NCI-H526 (cell line): ENCODE data around the gene TGM2.

Experiments used
- DNase-seq, 2 experiments: peaks; one replicate each; lab custom pipeline; 2025; lab: John Stamatoyannopoulos, UW

The TGM2 gene

DNA sequence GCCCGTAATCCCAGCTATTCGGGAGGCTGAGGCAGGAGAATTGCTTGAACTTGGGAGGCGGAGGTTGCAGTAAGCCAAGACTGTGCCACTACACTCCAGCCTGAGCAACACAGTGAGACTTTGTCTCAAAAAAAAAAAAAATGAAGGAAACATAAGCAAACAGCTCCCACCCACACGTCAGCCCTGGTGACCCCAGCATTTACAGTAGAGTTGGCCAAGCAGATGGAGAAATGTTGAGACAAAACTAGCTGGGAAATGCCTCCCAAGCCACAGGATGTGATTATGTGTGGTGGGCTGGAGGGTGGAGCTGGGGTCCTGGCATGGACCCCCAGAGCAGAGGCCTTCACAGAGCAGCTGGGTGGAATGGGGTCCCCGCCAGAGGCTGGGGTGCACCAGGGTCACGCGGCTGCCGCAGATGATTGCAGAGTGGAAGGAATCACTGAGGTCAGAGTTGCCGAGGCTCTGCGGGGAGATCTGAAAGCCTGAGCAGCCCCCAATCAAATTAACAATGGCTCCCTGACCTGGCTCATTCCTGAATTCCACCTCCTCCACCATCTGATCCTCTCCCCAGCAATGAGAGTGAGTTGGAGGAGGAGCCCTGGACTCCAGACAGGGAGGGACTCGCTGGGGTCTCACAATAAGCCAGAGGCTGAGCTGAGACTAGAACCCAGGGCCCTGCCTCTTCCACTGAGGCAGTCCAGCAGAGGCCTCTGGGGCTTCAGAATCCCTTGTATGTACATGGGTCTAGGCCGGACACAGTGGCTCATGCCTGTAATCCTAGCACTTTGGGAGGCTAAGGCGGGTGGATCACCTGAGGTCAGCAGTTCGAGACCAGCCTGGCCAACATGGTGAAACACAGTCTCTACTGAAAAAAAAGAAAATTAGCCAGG, 34.7 kb upstream of the TGM2 start:
- no peak for DNase-seq

DNA sequence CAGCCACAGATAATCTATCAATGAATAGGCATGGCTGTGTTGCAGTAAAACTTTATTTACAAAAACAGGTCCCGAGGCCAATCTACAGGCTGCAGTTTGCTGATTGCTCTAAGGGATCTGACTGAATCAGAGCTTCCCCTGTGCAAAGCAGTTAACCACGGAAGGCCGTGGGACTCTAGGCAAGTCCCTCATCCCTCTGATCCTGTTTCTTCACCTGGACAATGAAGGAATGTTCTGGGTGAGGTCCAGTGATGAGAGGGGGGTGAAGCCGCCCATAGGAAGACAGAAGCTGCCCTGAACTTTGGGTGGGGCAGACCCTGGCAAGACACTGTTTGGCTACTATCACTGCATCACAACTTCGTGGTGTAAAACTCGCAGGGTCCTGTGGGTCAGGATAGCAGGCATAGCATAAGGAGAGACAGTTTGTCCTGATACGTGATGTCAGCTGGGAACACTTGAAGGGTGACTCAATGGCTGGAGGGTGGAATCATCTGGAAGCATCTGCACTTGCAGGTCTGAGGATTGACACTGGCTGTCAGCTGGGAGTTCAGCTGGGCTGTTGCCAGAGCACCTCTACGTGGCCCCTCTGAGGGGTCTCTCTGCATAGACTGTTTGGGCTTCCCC, 33.3 kb upstream of the TGM2 start:
- no peak for DNase-seq

DNA sequence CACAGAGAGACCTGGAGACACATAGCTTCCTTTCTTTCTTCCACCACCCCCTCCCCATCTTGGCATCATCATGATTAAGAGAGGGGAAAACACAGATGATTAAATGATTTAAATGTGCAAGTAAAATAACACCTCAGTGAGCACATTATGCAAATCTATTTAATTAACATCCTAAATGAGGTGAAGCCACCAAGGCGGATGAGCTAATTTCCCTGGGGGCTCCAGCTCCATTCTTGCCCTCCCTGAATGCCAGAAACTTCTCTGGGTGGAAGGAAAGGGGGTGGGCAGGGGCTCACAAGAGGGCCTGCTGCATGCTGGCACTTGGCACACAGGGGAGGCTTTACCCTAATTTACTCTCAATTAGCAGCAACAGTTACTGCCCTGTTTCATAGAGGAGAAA, 32.5 kb upstream of the TGM2 start:
- DNase-seq: no peak

DNA sequence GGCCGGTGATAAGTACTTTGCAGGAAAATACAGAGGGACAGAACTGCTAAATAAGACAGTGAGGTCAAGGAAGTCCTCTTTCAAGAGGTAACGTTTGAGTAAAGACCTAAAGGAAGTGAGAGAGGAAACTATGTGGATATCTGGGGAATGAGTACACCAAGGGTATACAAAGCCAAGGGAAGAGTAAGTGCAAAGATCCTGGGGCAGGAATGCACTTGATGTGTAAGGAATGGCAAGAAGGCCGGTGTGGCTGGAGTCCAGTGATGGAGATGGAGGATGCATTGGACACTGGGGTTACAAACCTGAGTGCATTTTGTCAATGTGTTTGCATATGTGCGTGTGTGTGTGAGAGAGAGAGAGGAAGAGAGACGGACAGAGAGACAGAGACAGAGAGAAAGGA, 32.1 kb upstream of the TGM2 start:
- DNase-seq: no peak

DNA sequence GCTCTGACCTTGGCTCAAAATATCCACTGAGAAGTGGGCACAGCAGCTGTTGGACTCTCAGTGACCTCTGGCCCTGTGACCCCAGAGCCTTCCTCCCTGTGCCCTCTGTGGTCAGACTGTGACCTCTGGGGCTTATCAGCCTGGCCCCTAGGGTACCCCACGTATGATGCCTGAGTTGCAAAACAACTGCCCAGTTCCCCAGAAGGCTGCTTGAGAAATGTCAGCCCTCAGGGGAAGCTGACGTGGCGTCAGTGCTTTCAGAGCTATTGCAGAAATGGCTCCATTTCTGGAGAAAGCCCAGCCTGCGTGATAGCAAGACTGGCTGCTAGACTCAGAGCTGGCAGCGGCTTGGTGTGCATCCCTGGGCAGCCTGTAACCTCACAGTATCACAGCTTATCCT, 31.5 kb upstream of the TGM2 start:
- DNase-seq: no peak

DNA sequence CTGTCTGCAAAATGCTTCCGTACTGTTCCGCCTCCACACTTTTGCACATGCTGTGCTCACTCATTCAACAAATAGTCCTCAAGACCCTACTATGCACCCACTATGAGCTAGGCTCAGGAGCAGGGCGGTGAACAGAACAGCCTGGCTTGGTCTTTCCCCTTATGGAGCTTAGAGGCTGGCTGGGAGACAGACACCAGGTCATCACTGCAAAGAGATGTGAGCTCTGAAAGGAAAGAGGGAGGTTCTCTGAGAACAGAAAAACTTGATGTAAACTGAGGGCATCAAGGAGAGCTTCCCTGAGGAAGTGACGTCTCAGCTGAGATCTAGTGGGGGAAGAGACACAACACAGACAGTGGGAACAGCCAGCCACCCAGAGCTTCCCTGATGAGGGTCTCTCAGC, 31.0 kb upstream of the TGM2 start:
- DNase-seq: no peak

DNA sequence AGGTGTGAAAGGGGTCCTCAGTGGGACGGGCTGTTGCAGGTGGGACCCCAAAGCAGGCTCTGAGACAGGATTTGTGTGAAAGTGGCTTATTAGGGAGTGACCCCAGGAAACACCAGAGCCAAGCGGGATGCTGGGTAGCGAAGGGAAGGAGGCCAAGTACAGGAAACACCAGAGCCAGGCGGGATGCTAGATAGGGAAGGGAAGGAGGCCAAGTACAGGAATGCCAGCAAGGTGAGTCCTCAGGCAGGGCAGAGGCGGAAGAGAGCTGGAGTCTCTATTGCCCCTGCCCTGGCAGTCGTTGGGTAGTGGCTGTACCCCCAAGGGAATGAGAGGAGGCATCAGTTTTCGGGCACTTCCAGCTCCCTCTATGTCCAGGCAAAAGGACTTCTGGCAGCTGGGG, 30.5 kb upstream of the TGM2 start:
- no peak for DNase-seq

DNA sequence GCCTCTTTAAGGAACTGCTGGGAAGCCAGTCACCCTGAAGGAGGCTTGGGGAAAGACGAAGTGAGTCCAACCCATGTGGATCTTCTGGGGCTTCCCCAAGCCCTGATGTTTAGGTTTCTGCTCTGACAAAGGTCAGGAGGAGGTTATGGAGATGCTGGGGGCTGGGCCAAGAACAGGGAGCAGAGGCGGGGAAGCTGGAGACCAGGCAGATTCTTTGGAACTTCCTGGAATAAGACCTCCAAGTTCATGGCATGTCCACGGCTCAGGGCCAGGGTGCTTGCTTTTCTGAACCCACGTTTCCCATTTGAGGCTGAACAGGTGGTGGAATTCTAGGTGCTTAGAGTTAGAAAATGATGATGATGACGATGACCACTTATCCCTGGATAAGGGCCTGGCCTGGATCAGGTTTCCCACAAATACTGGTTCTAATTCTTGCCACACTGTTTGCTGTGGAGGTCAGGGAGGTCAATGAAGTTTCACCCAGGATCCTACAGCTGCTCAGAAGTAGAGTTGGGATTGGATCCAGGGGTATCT, 30.0 kb upstream of the TGM2 start:
- DNase-seq: no peak

DNA sequence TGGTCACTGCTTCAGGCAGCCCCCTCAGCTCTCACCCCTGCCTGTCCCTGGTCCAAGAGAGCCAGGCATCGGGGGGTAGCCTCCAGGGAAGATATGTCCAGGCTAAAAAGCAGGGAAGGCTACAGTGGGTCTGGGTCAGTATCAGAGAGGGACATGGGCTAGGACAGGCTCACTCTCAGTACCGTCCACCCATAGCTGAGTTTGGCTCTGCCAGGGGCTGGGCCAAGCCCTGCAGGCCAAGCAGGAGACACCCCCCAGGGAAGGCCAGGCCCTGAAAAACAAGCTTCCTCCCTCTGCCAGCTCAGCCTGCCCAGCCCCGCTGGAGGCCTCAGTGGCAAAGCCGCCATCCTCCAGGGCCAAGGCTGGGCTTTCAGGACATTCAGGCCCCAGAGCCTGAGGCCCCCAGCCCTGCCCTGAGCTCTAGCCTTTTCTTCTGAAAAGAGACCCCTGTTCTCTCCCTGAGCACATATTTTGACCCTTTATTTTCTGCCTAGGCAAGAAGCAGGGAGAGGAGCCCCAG, 28.6 kb upstream of the TGM2 start:
- no peak for DNase-seq

DNA sequence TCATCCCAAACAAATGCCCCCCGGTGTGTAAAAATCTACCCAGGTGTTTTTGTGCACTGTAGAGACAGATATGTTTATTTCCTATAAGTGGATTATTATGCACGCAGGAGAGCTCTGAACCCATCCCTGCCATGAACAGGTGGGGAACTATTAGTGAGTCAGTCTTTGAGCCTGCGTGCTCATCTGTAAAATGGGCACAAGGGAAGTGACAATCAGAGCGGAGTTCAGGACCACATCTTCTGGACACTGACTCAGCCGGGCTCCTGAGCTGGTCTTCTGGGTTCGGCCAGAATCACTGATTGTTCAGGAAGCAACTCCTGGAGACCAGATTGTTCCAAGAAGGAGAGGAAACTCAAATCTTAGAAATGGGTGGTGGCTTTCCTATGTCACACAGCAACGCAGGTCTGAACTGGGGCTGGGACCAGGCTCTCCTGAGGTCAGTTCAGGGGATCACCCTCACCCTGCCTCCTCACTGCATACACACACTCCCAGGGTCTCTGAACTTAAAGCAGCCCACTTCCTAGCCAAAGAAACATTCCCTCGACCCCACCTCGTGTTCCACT, 27.3 kb upstream of the TGM2 start:
- DNase-seq: no peak

DNA sequence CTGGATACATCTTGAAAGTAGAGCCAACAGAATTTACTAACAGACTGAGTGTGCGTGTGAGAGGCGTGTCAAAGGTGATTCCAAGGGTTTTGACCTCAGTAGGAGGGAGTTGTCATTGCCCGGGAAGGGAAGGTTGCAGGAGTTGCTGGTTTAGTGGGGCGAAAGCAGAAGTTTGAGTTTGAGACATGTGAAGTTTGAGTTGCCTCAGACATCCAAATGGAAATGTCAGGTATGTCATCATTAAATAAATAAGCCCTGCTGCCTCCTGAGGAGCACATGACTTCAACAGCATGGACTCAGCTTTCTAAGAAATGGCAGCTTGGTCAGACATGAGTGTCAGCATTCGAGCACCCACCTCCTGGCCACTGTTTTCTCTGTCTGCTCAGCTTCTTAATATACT, 26.6 kb upstream of the TGM2 start:
- DNase-seq: no peak

DNA sequence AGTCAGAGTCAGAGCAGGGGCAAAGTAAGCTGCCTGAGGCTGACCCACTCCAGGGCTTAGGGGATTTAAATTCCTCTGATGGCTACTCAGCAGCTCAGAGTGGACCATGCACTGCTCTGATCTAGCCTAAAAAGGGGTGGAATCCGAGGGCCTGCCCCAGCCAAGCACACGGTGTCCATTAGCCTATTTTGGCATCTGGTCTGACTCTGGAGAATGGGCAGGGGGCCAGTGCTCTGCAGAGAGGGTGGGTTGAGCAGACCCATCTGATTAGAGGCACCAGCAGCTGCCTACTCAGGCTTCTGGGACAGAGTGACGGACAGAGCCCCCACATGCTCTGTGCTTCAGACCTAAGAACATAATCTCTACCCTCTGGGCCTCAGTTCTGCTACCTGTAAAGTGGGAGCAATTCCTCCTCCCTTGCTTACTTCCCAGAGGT, 25.9 kb upstream of the TGM2 start:
- DNase-seq: no peak

DNA sequence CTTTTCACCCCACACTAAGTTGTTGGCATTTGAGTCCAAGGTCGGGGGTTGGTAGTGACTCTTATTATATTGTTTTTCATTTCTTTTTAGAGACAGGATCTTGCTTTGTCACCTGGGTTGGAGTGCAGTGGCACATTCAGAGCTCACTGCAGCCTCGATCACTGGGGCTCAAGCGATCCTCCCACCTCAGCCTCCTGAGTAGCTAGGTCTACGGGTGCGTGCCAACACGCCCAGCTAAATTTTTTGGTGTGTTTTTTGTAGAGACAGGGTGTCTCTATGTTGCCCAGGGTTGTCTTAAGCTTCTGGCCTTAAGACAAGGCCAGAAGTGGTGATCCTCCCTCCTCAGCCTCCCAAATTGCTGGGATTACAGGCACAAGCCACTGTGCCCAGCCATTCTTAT, 25.1 kb upstream of the TGM2 start:
- DNase-seq: no peak

DNA sequence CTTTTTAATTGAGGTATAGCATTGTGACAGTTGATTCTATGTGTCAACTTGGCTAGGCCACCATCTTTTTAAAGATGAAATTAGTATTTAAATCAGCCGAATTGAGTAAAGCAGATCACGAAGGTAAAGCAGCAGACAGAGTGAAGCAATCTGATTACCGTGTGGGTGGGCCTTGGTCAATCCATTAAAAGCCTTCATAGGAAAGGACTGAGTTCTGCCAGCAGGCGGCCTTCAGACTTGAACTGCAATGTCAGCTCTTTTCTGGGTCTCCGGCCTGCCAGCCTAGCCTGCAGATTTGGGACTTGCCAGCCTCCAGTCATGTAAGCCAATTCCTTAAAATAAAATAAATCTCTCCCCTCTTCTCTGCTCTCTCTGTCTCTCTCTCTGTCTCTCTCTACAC, 22.4 kb upstream of the TGM2 start:
- no peak for DNase-seq

DNA sequence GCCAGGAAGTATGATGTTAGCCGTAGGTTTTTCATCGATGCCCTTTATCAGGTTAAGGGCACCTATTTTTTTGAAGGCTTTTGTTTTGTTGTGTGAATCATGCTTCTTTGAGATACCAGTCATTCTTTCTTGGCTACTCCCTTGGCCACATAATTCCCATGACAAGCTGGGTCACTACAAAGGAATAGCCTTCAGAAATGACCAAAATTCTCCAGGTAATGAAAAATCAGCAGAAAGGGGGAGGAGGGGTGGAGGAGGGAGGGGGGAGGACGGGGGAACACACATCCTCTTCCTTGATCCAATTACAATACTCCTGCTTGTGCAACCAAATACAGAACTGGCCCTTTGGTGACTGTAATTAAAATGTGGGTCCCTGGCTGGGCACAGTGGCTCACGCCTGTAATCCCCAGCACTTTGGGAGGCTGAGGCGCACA, 21.7 kb upstream of the TGM2 start:
- no peak for DNase-seq

DNA sequence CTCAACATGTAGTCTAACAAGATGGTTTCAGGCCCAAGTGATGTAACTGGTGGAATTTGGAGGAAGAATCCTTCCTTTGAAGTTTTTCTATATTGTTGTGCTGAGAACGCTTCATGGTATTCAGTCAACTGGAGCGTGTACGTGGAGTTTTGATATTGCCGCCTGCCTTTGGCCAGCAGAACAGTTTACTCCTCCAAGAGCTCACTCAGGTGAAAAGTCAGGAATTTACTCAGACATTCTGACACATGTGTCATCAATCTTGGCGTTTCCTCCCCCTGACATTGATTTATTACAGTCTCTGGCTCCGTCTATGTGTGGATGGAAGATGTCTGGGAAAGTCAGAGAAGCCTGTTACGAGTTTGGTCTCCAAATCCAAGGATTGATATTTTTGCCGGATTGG, 19.0 kb upstream of the TGM2 start:
- no peak for DNase-seq

DNA sequence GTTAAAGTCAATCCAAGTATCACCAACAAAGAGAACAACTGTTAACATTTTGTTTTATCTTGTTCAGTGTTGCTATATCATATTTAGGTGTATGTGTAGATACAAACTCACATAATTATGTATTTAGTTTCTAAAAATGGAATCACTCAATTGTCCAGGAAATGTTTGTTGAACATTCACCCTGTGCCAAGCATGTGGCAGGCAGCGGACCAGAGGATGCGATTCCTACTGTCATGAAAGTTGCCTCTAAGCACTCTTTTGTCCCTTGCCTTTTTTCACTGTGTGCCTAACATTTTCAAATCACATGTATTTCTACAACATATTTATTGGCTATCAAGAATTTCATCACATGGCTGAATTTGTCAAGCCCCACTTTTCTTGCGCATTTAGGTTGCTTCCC, 16.9 kb upstream of the TGM2 start:
- no peak for DNase-seq

DNA sequence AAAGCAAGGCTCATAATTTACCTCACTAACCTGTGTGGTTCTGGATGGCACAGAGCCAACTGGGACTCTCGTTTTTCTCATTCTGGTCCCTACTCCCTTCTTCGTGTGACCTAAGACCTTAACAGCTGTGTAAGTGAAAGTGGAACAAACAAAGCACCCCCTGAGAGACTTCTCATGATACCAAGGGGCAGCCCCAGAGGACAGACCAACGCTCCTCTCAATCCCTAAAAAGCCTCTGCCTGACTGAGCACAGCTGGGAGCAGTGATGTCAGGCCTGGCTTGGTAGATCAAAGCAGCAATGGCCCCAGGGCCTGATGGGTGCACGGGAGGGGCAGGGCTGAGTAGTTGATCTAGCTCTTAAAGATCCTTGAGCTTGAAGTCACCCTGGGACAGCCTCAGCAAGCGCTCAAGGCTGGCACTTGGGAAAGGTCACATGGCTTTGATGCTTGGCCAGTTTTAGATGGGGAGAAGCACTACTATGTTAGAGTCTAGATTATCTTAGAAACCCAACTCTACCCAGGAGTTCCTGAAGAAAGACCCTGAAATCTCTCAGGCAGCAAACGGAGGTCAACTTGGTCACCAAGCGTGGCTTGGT, 16.2 kb upstream of the TGM2 start:
- no peak for DNase-seq

DNA sequence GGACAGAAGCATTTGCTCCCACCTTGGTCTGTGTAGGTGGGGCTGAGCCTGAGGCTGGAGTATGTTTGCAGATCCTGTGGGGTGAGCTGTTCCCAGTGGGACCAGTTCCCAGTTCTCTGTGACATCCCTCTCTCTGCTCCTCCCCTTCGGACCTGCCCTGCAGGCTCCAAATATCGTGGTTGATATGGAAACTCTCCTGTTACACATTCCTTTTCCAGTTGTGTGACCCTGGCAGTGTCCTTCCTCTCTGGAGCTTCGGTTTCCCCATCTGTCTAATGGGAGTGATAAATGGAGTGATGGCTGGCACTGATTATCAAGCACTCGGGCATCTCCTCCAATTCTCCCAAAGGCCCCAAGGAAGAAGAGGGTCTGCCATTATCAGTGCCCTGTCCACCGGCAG, 15.7 kb upstream of the TGM2 start:
- no peak for DNase-seq

DNA sequence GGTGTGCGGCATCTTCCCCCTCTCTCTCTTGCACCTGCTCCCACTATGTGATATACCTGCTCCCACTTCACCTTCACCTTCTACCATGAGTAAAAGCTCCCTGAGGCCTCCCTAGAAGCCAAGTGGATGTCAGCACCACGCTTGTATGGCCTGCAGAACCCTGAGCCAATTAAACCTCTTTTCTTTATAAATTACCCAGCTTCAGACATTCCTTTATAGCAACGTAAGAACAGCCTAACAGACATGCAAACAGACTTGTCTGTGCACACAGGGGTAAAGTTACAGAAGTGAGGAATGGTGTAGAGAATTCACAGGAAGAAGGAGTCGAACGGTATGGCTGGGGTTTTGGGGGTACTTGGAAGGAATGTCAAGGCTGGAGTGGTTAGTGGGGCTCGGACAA, 14.8 kb upstream of the TGM2 start:
- no peak for DNase-seq

DNA sequence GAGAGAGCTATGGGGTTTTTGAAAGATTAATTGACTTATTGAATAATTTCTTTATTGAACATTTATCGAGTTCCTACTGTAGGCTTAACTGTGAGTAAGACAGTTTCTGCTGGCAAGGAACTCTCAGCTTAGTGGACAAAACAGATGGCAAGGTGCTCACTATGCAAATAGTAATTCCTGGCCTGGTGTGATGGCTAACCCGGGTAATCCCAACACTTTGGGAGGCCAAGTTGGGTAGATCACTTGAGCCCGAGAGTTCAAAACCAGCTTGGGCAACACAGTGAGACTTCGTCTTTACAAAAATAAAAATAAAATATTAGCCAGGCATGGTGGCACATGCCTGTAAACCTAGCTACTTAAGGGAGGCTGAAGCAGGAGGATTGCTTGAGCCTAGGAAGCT, 13.5 kb upstream of the TGM2 start:
- DNase-seq: no peak

DNA sequence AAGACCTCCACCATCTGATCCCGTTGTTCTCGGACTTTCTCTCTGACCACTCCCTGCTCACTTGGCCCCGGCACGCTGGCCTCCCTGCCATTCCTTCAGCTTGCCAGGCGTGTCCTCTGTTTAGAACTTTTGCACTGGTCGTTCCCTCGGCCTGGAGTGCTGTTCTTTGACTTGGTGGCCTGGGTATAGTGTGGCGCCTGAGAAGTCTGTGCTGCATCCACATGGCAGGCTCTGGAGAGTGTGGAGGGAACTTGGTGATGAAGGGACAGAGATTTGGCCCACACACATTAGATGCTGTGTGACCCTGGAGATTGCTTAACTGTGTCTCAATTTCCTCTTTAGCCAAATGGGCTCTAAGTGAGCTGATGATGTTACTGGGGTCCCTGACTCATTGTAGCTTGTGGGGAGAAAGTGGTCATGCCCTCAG, 13.0 kb upstream of the TGM2 start:
- DNase-seq: no peak

DNA sequence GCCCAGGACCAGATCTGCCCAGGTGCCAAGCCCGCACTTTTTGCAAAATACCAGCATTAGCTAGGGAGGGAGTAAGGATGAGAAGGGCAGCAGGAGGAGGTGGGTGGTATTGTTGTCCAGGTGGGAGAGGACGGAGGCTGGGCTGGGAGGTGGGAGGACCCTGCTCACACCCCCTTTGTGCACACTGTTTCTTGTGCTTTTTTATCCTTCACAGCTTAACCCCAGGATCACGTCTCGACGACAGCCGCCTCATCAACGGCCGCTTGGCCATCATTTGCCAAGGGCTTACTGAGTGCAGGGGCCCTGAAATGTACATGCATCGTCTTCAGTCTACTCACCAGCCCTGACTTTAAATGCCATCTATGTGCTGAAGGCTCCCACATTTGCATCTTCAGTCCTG, 12.1 kb upstream of the TGM2 start:
- DNase-seq: no peak
